ENCODE data around the gene HACD2.

Gene HACD2

GRCh38 chr3:123481071-123481470, 103.8 kb downstream of the HACD2 start:
- DNase-seq (ENCODE audit: low spot score), result no peak

GRCh38 chr3:123480428-123480827, 104.4 kb downstream of the HACD2 start:
- DNase-seq (ENCODE audit: low spot score), result no peak

GRCh38 chr3:123479891-123480290, 105.0 kb downstream of the HACD2 start:
- DNase-seq (ENCODE audit: low spot score), result no peak

GRCh38 chr3:123478314-123478713, 106.5 kb downstream of the HACD2 start:
- DNase-seq (ENCODE audit: low spot score), result no peak

GRCh38 chr3:123476967-123477750, 107.7 kb downstream of the HACD2 start:
- no peak for DNase-seq (ENCODE audit: low spot score)

- DNase-seq (ENCODE audit: low spot score), result no peak
Observed at GRCh38 chr3:123475786-123476185, 109.1 kb downstream of the HACD2 start.

GRCh38 chr3:123471106-123471505, 113.7 kb downstream of the HACD2 start:
- no peak for DNase-seq (ENCODE audit: low spot score)

- no peak for DNase-seq (ENCODE audit: low spot score)
Observed at GRCh38 chr3:123469323-123469995, 115.4 kb downstream of the HACD2 start.

- DNase-seq (ENCODE audit: low spot score), result no peak
Observed at GRCh38 chr3:123467046-123467445, 117.8 kb downstream of the HACD2 start.

- DNase-seq (ENCODE audit: low spot score), result no peak
Observed at GRCh38 chr3:123464211-123464610, 120.6 kb downstream of the HACD2 start.

- DNase-seq (ENCODE audit: low spot score), result no peak
Observed at GRCh38 chr3:123459862-123460261, 125.0 kb downstream of the HACD2 start.

GRCh38 chr3:123458255-123458654, 126.6 kb downstream of the HACD2 start:
- no peak for DNase-seq (ENCODE audit: low spot score)

GRCh38 chr3:123457841-123458240, 127.0 kb downstream of the HACD2 start:
- DNase-seq (ENCODE audit: low spot score), result no peak

GRCh38 chr3:123453675-123454074, 131.2 kb downstream of the HACD2 start:
- no peak for DNase-seq (ENCODE audit: low spot score)

- no peak for DNase-seq (ENCODE audit: low spot score)
Observed at GRCh38 chr3:123451186-123451585, 133.7 kb downstream of the HACD2 start.

GRCh38 chr3:123449997-123450604, 134.8 kb downstream of the HACD2 start:
- no peak for DNase-seq (ENCODE audit: low spot score)

- no peak for DNase-seq (ENCODE audit: low spot score)
Observed at GRCh38 chr3:123449102-123449996, 135.5 kb downstream of the HACD2 start.

- DNase-seq (ENCODE audit: low spot score), result no peak
Observed at GRCh38 chr3:123448536-123449101, 136.2 kb downstream of the HACD2 start, which contains the start of gene ADCY5. TSS of gene ADCY5 (minus strand) at chr3:123449090. CDS start at chr3:123448545, 545 bp downstream.

- peak; percentile 26 for DNase-seq (ENCODE audit: low spot score)
Observed at GRCh38 chr3:123447749-123448517, 136.9 kb downstream of the HACD2 start.

GRCh38 chr3:123447416-123447748, 137.5 kb downstream of the HACD2 start:
- no peak for DNase-seq (ENCODE audit: low spot score)

- no peak for DNase-seq (ENCODE audit: low spot score)
Observed at GRCh38 chr3:123446610-123447109, 138.2 kb downstream of the HACD2 start.

Measured in activated CD4-positive, alpha-beta T cell treated with anti-CD3 and anti-CD28 coated beads, Interleukin-2, Interleukin-4, amounts not matched to agents 100 ng/mL and 50 ng/mL, durations not matched to agents 16 hours and 8 hours (primary cell).